ENCODE data around the gene STON1.
"Not testable (repeated sequence)": the region's sequence is repeated elsewhere in the genome, so short reads cannot be mapped to it uniquely, and the experiment has no call there.

Gene STON1

GRCh38 chr2:48614581-48614980 is 84.6 kb downstream of the STON1 start:
- in situ Hi-C loops (cut with MboI; ENCODE audit: low sequenced_read_pairs) = not testable (repeated sequence)

GRCh38 chr2:48617618-48618017 is 87.7 kb downstream of the STON1 start, which contains the start of gene GTF2A1L:
GTF2A1L (plus strand) TSS chr2:48617856; CDS start chr2:48617875, 19 bp downstream.
- in situ Hi-C loops (cut with MboI; ENCODE audit: low sequenced_read_pairs) = no loop called here

GRCh38 chr2:48619526-48619925 is 89.6 kb downstream of the STON1 start:
- in situ Hi-C loops (cut with MboI; ENCODE audit: low sequenced_read_pairs) = no loop called here

- in situ Hi-C loops (cut with MboI; ENCODE audit: low sequenced_read_pairs) = no loop called here
Measured at GRCh38 chr2:48620604-48621003, 90.7 kb downstream of the STON1 start.

GRCh38 chr2:48622691-48623090 is 92.7 kb downstream of the STON1 start:
- in situ Hi-C loops (cut with MboI; ENCODE audit: low sequenced_read_pairs) = not testable (repeated sequence)

GRCh38 chr2:48624696-48625095 is 94.7 kb downstream of the STON1 start:
- in situ Hi-C loops (cut with MboI; ENCODE audit: low sequenced_read_pairs) = no loop called here

- in situ Hi-C loops (cut with MboI; ENCODE audit: low sequenced_read_pairs) = no loop called here
Measured at GRCh38 chr2:48626047-48626446, 96.1 kb downstream of the STON1 start.

- in situ Hi-C loops (cut with MboI; ENCODE audit: low sequenced_read_pairs) = no loop called here
Measured at GRCh38 chr2:48633143-48633542, 103.2 kb downstream of the STON1 start.

- in situ Hi-C loops (cut with MboI; ENCODE audit: low sequenced_read_pairs) = no loop called here
Measured at GRCh38 chr2:48635786-48636185, 105.8 kb downstream of the STON1 start.

- in situ Hi-C loops (cut with MboI; ENCODE audit: low sequenced_read_pairs) = no loop called here
Measured at GRCh38 chr2:48638261-48638660, 108.3 kb downstream of the STON1 start.
